HG03095 (cell line): Measurements from ENCODE around the gene WNT2.
A peak's percentile ranks its signal among the peaks of the same experiment; 100 is the strongest.
"Not testable (repeated sequence)": the region's sequence is repeated elsewhere in the genome, so short reads cannot be mapped to it uniquely, and the experiment has no call there.

Source experiments
- ATAC-seq: cut with Tn5 transposase; IDR thresholded peaks from one replicate; pipeline ENCODE4 v1.9.1; 2021; ENCODE audit warnings: moderate library complexity; ENCODE audit not compliant: unreplicated experiment

The WNT2 gene

DNA sequence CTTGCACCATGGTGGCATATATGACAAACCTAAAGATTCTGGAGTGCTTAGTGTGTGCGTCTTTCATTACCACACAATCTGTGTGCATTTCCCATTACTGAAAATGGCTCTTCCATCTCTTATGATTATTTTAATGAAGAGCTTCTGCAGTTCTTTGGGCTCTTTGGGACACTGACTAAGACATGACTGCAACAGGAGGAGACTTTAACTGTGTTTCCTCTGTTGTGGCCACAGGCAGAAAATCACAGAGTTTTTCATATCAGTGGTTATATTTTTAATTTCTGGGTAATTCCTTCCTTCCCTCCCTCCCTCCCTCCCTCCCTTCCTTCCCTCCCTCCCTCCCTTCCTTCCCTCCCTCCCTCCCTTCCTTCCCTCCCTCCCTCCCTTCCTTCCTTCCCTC, 58.1 kb downstream of the WNT2 start:
- no peak for ATAC-seq

DNA sequence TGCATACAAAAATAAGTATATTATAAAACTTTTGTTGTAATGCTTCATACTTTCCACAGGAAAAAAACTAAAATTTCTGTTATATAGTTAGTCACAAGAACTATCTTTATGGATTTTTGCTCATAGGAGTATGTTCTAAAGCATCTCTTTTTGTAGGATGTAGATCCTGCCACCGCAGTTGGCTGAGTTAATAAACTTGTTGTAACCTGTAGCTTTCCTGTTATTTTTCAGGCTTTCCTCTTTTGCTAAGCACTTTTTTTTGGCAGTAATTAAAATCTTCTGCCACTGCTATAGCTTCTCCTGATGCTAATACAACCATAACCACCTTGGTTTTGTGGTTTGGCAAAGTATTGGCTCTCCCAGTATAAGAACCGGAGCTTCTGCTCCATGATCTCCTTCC, 60.3 kb downstream of the WNT2 start:
- no peak for ATAC-seq

DNA sequence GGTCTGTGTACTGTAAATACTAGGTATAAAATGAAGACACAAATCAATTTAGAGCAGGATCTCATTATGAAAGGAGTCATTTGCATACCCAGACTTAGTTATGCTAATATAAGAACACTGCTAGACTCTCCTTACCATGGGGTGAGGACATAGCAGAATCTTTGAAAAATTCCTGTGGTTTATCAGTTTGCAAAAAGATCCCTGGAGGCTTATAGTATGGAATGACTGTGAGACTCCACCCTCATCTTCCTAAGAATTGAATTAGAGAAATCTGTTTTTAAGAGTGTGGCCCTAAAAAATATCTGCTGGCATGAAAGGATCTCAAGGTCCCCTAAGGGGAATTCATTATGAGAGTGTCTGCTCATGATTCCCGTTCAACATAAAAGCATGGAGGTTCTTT, 63.2 kb downstream of the WNT2 start:
- no peak for ATAC-seq

DNA sequence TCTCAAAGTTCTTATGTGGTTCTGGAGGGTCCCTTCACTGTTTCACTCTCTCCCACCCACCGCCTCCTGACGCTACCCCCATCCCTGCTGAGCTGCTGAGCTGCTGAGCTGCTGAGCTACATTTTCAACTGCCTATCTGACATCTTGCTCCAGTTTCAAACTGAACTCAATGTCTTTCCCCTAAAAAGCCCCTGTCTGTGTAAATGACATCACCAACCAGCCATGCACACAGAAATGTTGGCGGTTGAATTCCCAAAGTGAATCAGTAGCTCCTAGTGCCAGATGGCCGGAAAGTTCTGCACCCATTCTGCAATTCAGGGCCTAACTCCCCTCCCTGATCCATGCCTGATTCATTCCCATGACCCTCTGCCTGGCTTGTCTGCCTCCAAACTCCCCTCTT, 71.2 kb downstream of the WNT2 start:
- ATAC-seq, result no peak

DNA sequence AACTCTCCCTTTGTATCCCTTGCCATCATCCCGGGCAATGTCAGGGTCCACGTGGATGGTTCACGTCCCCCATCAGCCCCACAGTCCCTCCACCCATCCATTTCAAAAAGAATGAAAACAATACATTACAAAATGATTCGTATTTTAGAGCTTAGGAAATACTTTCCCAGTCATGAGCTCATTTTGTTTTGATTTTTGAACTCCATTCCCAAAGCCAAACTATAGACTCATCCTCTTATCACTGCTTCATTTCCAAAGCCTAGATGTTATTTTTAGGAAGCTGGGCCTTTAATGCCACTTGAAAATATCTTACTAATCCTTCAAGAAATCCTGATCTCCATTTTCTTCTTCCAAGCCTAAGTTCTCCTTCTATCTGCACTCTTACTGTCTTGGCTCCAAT, 72.1 kb downstream of the WNT2 start:
- ATAC-seq, result no peak

DNA sequence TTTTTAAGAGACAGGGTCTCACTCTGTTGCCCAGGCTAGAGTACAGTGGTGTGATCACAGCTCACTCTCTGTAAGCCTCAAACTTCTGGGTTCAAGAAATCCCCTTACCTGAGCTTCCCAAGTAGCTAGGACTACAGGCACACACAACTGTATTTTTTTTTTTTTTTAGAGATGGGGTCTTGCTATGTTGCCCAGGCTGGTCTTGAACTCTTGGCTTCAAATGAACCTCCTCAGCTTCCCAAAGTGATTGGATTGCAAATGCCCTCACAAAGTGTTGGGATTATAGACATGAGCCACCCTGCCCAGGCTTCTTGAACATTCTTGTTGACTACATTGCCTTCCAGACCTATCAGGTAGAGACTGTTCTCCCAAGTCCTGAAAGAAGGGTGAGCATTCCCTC, 72.6 kb downstream of the WNT2 start:
- ATAC-seq, result no peak

DNA sequence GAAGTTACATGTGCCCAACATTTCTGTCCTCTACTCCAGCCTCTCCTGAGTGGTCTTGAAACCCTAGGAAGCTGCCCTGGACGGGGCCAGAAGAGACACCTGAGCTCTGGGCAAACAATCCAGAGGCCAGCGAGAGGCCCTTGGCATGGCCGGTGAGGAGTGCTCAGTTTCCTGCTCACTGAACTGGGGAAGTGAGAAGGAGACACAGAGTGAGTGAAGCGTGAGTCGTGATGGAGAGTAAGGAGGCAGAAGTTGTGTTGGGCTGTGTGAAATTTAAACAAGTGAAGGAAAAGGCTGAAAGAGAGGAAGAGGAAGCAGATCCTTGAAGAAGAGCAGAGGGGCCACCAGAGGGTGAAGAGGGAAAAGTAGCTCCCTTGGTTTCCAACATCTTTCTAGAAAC, 73.2 kb downstream of the WNT2 start:
- ATAC-seq, result no peak

DNA sequence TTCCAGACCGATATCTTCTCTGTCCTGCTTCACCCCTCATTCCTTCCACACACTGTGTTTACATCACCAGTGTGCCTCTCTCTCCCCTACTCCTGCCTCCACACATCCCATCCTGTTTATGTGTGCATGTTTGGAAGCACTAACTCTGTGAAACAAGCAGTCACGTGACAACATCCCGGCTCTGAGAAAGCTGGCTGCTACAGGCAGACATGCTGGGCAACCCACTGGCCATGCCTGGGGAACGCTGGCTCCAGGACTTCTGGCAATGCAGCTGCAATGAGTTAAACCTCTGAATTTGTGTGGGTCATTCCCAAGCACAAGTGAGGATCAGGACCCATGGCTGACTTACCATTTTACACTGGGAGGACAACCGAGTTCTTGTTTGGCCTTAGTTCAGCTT, 74.0 kb downstream of the WNT2 start:
- no peak for ATAC-seq

DNA sequence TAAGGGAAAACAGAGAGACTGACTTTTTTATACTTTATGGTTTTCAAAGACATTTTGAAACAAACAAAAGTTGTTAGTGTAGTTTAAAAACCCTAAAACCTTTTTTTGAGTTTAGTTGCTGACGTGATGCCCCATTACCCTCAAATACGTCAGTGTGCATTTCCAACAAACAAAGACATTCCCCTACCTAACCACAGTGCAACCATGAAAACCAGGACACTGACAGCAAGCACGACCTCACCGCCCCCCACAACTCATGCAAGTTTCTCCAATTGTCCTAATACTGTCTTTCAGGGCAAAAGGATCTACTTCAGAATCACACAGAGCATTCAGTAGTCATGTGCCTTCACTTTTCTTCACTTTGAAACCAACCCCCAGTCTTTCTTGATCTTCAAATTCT, 75.0 kb downstream of the WNT2 start:
- ATAC-seq, result no peak

DNA sequence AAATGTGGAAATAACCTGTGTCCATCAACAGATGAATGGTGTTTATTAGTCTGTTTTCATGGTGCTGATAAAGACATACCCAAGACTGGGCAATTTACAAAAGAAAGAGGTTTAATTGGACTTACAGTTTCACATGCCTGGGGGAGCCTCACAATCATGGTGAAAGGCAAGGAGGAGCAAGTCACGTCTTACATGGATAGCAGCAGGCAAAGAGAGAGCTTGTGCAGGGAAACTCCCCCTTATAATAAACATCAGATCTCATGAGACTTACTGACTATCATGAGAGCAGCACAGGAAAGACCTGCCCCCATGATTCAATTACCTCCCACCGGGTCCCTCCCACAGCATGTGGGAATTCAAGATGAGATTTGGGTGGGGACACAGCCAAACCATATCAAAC, 77.2 kb downstream of the WNT2 start:
- ATAC-seq, result not testable (repeated sequence)

DNA sequence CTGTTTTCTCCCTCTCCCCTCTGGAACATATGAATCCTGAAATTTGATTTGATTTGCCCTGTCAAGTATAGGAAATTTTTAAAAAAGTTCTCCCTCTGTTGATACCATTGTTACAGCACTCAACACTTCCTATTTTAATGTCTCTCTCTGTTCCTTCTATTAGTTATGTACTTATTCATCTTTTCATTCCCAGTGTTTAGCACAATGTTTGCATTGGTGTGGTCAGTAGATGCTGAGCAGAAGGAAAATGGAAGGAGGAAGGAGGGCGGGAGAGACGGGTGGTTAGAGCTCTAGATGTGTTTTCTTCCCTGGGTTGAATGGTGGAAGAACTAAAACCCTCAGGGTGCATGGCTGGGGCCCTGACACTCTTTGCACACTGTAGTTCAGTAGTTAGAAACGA, 79.5 kb downstream of the WNT2 start:
- no peak for ATAC-seq

DNA sequence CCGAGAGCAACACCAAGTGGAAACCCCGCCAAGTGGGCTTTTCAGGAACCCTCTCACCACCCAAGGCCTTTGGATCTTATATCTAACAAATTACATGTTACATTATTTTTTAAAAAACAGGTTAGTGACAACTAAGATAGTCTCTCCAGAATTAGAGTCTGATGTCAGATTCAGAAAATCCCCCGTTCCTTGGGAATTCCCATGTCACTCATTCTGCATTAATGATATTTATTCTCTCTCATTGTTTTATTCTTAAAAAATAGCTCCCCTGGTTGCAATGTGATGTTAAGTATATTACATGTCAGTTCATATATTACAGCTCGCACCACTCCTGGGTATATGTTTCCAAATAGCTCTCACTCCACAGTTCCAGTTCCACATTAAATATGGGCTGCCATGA, 81.8 kb downstream of the WNT2 start:
- no peak for ATAC-seq

DNA sequence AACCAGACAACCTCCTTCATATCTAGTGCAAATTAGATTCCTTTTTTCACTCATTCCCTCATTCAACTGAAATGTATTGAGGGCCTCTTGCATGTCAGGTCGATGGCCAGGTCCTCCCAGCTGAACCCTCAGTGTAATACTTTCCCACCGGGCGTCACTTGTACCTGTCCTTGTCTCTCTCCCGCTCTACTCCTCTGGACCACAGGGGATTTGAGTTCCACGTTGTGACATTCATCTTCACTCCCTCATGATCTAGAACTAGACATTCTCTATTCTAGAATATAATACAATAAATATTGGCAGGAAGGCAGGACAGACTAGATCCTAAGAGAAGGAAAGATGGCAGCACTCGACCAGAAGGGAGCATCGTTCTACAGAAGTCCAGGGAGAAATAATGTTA, 83.9 kb downstream of the WNT2 start:
- no peak for ATAC-seq

DNA sequence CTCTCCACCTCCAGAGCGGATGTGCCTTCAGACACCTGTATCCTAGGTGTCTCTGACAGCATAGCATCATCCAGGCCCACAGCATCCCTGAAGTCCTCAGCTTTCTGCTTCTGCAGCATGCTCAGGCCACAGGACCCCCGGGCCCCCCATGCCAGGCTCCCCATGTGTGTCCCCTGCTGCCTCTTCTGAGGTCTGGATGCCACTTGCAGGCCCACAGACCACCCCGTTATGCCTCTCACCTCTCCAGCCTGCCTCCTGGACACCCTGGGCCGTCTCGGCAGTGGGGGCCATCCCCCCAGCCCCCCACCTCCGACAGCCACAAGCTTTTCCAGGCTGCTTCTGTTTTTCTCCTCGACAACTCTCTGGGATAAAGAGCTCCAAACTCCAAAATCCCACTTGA, 84.4 kb downstream of the WNT2 start:
- no peak for ATAC-seq

DNA sequence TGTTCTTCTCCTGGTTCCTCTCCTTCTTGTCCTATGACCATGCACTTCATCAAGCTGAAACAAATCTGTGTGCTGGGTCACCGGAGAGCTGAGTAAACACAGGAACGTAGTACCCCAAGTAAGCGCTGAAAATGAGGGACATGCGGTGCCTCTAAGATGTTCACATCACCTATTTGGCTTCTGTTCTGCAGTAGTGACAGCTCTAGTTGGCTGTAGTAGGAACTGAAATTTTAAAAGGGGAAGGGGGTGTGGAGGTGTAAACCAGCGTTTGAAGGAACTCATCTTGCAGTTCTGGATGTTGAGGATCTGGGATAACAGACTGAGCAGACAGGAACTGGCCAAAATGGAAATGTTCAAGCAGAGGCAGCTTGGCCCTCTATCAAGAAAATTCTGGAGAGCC, 85.2 kb downstream of the WNT2 start:
- ATAC-seq, result peak; percentile 64

DNA sequence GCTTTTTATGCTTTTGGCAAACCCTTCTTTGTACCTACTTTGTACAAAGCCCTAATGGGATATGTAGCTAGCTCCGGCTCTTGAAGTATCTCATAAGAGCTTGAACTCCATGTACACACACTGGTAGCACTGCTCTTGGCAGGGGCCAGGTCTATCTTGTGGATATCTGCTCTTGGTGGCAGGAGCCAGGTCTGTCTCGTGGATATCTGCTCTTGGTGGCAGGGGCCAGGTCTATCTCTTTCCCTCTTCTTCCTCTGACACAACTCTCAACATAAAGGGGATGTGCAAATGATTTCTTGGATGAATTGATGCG, 91.9 kb downstream of the WNT2 start:
- no peak for ATAC-seq

DNA sequence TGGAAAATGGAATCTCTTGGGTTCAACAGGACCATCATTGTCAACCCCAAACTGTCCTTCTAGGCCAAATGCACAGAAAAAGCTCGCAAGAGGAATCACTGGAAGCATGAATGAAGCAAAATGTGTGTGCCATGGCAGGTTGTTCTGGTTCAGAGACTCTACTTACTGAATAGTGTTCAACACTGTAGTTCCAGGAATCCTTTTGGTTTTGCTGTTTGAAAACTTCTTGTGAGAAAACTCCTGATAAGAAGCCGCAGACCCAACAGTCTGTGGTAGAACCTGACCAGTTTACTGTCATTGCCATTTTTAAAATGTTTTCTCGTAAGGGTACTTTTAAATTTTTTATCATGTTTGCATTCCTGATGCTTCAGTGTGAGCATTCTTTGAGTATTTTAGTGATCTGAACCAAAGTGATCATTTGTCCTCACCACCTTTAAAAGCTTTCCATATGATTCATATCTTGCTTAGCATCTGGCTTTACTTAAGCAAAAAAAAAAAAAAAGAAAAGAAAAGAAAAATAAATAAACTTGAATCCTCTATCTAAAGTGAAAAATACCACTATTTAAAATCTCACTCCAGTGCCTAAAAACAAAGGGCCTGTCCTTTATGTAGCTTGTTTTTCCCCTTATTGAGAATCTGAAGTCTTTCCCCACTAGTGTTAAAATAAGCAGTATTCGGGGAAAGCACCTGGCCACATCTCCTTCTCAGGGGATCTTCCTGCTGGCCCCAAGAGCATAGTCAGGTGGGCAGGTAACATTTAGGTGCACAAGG, 92.4 kb downstream of the WNT2 start:
- peak; percentile 60 for ATAC-seq

DNA sequence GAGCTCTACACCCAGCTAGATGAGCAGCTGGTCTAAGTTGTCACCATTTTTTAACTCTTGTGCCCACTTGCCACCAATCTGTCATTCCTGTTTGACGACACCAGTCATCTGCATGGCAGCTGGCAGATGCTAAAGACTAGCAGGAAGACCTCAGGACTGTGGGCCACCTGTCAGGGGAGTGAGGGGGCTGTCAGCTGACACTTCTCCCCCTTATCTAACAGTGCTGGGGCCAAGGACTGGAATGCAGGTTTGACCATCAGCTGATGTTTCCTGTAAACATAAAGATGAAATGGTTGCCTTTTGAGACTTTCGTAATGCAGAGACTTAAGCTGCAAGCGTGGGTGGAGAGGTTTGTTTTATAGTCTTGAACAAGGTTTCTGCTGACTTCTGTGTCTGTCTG, 93.5 kb downstream of the WNT2 start:
- ATAC-seq, result no peak

DNA sequence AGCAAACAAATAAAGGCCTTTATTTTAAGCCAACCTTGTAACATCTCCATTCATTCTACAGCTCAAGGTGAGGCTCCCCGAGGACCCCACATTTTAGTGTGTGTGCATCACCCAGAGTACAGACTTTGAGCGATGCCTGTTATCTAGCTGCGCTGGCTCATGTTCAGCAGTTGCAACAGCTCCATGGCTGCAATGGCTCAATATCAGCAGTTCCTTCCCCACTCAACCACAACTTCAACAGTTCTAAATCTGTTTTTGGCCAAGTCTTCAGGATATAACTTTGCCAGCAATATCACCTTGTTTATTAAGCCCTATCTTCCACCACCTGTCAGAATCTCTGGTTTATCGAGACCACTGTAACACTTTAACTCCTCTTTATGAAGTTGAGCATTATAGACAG, 95.8 kb downstream of the WNT2 start:
- no peak for ATAC-seq

DNA sequence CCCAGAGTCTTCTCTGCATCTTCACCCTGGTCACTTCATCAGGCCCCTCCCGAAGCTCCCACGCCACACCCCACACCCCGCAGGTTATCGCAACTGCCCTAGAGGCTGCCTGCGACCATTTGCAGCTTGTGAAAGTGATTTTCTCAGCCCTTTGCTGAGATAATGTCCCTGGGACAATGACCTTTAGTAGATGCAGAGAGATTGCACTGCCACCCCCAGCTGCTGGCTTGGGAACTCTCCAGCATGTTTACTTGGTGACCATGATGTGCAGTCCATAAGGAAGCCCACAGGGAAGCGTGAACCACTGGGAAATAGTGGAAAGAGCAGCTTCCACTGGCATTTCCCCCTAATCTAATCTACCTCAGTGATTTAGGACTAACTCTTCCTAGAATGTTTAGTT, 97.3 kb downstream of the WNT2 start:
- ATAC-seq, result no peak
